HepG2 (cell line): Measurements from ENCODE around the gene NPBWR2.

ENCODE experiments used
- BCLAF1 ChIP-seq: fragments of 450-650 bp; IDR thresholded peaks from 2 replicates; pipeline ENCODE4 v1.6.1; 2017; ENCODE audit warnings: mild to moderate bottlenecking
- CREBL2 ChIP-seq: sonication (generic); formaldehyde crosslinking; IDR thresholded peaks from 2 replicates; pipeline ENCODE4 v1.8.1; 2023; ENCODE audit warnings: missing genetic modification reagents, mild to moderate bottlenecking, borderline replicate concordance
- EHMT2 ChIP-seq: fragments of 200-600 bp; sonication (generic); IDR thresholded peaks from 2 replicates; pipeline ENCODE4 v1.7.0; 2017; ENCODE audit warnings: antibody characterized with exemption, low read depth, low read length, borderline replicate concordance
- FUBP1 ChIP-seq: sonication (generic); formaldehyde crosslinking; IDR thresholded peaks from 2 replicates; pipeline ENCODE4 v1.5.1; 2020; ENCODE audit warnings: missing genetic modification reagents, mild to moderate bottlenecking, borderline replicate concordance
- MTA3 ChIP-seq: sonication (generic); formaldehyde crosslinking; IDR thresholded peaks from 2 replicates; pipeline ENCODE4 v1.4.0; 2020; ENCODE audit warnings: missing genetic modification reagents
- MZF1 ChIP-seq: sonication (generic); formaldehyde crosslinking; IDR thresholded peaks from 2 replicates; pipeline ENCODE4 v1.8.1; 2023; ENCODE audit warnings: mild to moderate bottlenecking, missing genetic modification reagents, borderline replicate concordance
- PHF21A ChIP-seq: sonication (generic); formaldehyde crosslinking; IDR thresholded peaks from 2 replicates; pipeline ENCODE4 v1.5.0; 2020; ENCODE audit warnings: mild to moderate bottlenecking, missing genetic modification reagents
- POLR2A ChIP-seq, 2 experiments: IDR thresholded peaks; 2 replicates each; pipeline ENCODE4 v1.6.1; 2011; ENCODE audit warnings: low read depth in 2 of 2, low read length in 2 of 2, mild to moderate bottlenecking in 1 of 2, moderate library complexity in 1 of 2; ENCODE audit not compliant: insufficient read depth in 1 of 2
- RXRB ChIP-seq: IDR thresholded peaks from 2 replicates; pipeline ENCODE4 v1.6.1; 2016; ENCODE audit warnings: borderline replicate concordance, missing genetic modification reagents, missing compliant biosample characterization
- SUZ12 ChIP-seq: fragments of 150-350 bp; IDR thresholded peaks from 2 replicates; pipeline ENCODE4 v1.6.1; 2014; ENCODE audit warnings: low read depth, low read length
- ZNF142 ChIP-seq: sonication (generic); formaldehyde crosslinking; IDR thresholded peaks from 2 replicates; pipeline ENCODE4 v1.4.0; 2020; ENCODE audit warnings: missing genetic modification reagents

GRCh38 chr20:64062276-64062595 is 45.1 kb downstream of the NPBWR2 start:
- TF ChIP-seq EHMT2, result no peak
- TF ChIP-seq BCLAF1, result no peak
- no peak for TF ChIP-seq PHF21A (CRISPR knock-in tag)
- no peak for TF ChIP-seq SUZ12
- no peak for TF ChIP-seq MTA3 (CRISPR knock-in tag)
- TF ChIP-seq POLR2A (IDR thresholded peaks at IDR 0.05; ENCODE audit: insufficient read depth in 1 of 2, low read depth in 2 of 2, low read length in 2 of 2), result no peak
- TF ChIP-seq CREBL2, result no peak
- no peak; the same call in 1 of the 2 replicates for TF ChIP-seq FUBP1 (CRISPR knock-in tag)
- TF ChIP-seq MZF1 (CRISPR knock-in tag), result no peak
- no peak for TF ChIP-seq ZNF142 (CRISPR knock-in tag)
- TF ChIP-seq RXRB, result no peak
